22Rv1 (cell line): ENCODE data around the gene MGST2.

Experiments used
- H3K27ac ChIP-seq: fragments of 450-650 bp; 2 replicates; pipeline ENCODE4 v1.5.1; 2017
- ZFX ChIP-seq: fragments of 450-650 bp; IDR thresholded peaks from 2 replicates; pipeline ENCODE4 v1.6.1; 2017; ENCODE audit warnings: antibody characterized with exemption, borderline replicate concordance
- TF ChIP-seq, protein P1 (sequence below): fragments of 450-650 bp; IDR thresholded peaks from 2 replicates; pipeline ENCODE4 v1.5.1; 2017; ENCODE audit warnings: mild to moderate bottlenecking

MGST2 gene

DNA sequence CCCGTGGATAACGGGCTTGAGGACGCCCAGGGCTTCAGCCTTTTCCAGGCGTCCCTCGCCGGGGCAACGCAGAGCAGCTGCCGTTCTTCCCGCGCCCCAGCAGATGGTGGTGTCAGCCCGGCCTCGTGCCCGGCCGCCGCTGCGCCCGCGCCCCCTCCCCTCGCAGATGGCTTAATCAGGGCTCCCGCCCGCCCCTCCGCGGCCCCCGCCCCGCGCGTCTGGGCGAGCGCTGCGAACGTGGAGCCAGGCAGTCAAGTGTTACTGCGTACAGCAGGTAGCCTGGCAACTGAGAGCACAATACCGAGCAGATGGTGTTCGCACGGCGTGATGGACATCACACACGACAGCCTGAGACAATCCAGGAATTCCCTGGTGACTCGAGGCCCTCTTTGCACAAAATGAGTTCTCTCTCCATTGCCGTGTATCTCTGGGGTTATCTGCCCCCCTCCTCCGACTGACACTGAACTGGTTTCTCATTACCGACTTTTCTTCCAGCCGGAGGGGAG is 69.3 kb downstream of the MGST2 start:
- H3K27ac ChIP-seq, result no peak overlapping the region
- TF ChIP-seq, protein P1, sequence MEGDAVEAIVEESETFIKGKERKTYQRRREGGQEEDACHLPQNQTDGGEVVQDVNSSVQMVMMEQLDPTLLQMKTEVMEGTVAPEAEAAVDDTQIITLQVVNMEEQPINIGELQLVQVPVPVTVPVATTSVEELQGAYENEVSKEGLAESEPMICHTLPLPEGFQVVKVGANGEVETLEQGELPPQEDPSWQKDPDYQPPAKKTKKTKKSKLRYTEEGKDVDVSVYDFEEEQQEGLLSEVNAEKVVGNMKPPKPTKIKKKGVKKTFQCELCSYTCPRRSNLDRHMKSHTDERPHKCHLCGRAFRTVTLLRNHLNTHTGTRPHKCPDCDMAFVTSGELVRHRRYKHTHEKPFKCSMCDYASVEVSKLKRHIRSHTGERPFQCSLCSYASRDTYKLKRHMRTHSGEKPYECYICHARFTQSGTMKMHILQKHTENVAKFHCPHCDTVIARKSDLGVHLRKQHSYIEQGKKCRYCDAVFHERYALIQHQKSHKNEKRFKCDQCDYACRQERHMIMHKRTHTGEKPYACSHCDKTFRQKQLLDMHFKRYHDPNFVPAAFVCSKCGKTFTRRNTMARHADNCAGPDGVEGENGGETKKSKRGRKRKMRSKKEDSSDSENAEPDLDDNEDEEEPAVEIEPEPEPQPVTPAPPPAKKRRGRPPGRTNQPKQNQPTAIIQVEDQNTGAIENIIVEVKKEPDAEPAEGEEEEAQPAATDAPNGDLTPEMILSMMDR, result peak; percentile 77
- TF ChIP-seq ZFX, result no peak

DNA sequence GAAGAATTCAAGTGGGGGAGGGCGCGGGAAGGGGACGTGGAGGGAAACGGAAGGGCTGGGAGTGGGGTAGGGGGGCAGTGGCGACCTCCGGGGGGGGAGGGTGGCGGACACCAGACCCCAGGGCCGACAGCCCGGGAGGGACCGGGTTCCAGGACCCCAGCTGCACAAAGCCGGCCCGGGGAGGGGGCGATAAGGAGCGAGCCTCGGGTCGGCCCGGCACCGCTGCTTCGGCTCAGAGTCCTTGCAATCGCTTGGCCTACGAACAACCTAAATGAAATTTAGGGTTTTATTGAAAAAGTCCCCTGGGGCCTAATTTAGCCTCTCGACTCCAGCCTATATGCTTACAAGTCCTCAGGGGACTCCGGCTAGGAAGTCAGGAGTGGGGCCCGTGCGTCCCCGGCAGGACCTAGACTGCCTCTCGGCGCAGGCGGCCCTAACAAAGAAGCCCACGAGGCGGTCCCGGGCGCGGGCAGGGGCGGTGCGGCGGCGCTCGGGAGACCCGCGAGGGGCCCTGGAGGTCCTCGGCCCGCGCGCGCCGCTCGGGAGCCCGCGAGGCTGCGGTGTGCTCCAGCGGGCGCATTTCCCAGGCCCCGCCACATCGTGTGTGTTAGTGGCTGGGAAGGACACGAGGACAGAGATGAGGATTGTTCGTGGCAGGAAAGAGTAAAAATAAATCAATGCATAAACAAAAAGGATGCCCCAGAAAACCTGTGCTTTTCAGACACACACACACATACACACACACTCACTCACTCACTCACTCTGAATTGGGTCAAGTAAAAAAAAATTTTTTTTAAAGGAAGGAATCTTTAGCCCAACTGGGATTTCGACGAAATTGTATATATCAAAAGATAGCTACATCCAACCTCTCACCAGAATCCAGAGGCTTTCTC is 70.0 kb downstream of the MGST2 start:
- TF ChIP-seq ZFX, result no peak
- TF ChIP-seq, protein P1, result no peak
- H3K27ac ChIP-seq, result no peak overlapping the region

DNA sequence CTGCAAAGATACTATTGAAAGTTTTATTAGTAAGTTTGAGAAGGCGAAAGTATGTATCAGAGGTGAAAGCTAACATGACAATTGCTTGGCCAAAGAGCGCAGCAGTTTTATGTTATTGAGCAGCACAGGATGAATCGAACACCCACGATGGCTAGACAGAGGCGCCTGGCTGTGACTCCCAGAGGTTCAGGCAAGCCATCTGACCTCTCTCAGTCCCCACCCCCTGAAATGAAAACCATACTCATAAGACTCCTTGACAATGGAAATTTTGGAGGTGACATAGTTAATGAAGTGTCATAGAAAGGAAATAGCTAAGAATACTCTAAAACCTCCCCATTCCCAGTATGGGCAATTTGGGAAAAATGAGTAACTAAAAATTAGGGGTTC is 70.6 kb downstream of the MGST2 start:
- no peak for TF ChIP-seq ZFX
- TF ChIP-seq, protein P1, result no peak
- H3K27ac ChIP-seq, result no peak overlapping the region

DNA sequence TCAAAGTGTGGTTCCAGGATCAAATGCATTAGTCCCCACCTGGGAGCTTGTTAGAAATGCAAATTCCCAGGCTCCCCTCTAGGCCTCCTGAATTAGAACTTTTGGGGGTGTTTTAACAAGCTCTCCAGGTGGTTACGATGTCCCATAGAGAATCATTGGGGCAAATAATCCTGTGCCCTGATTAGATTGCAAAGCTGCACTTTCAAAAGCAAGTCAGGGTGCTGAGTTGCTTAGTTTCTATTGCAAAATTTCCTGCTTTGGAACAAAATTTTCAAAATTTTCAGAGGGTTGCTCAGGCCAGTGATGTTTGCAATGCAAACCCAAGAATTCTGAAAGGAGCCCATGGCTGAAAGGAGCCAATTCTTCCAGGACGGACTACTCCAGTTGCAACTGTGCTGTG is 71.0 kb downstream of the MGST2 start:
- H3K27ac ChIP-seq, result no peak overlapping the region
- no peak for TF ChIP-seq ZFX
- TF ChIP-seq, protein P1, result no peak

DNA sequence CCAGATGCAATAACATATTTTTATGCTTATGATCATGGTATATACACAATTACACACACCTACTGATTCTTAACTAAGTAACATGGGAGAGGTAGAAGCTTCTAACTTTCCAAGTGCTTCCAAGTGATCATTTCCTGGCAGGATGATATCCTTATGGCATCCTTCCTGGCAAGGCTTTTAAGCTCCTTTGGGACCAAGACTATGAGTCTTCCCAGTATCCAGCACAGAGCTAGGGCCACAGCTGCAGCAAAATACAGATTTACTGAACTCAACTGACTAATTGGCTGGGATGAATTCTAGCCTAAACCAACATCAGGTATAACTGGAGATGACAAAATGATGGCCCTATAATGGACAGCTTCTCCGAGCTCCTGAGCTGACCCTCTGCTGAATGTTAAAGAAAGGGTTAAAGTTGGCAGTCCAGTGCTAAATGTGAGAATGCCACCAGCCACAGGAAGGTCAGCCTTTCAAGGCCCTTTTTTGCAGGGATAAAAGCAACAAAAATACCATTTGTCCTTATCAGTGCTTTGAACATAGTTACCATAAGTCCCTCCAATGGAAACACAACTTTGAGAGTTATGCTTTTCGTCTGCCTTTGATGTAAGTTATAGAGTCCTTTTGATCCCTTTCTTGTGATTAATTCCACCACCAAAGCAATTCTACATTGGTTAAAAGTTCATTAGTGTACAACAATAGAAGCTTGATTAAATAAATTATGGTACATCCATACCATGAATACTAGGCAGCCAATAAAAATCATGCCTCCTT is 73.4 kb downstream of the MGST2 start:
- H3K27ac ChIP-seq, result no peak overlapping the region; the same call in 1 of the 2 replicates
- TF ChIP-seq, protein P1, result no peak
- no peak for TF ChIP-seq ZFX

DNA sequence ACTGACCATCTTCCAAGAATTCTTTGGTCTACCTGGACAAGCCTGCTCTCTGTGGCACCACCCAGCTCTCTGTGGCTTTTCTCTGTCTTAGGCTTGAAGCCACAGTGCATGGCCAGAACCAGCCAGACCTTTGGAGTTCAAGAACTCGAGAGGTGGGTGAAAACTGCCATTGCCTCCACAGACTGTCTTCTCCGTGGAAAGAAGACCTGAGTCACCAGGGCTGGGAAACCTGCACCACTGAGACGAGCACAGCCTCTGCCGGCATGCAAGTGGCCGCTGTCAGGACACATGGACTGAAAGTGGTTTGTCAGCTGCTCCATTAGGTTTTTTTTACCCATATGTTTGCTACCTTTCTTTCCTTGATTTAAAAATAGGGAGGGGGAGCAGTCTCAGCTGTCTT is 74.5 kb downstream of the MGST2 start:
- H3K27ac ChIP-seq, result peak overlapping the region; percentile 92
- TF ChIP-seq, protein P1, result no peak
- TF ChIP-seq ZFX, result no peak

DNA sequence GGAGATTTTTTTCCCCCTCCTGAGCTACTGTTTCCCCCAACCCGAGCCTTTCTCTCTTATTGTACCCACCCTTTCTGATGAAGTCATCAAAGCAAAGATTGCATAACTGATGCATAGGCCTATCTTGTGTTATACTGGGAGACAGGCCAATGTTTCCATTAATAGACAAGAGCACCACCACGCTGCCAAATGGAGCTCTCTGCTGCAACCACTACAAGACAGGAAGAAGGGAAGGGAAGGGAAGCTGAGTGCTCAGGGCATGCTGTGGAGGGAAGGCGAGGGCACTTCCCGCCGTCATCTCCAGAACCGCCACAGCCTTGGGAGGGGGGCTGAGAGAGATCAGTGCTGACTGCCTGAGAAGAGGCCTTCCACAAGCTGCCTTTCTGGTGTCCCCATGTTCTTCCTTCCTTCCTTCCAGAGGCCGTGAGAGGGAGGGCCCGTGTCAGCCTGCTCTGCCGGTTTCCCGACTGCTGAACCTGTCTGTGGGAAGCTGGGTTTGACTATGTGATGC is 75.0 kb downstream of the MGST2 start:
- TF ChIP-seq ZFX, result no peak
- TF ChIP-seq, protein P1, result peak; percentile 52
- H3K27ac ChIP-seq, result peak overlapping the region; percentile 92
